ENCODE data around the gene GPR171.
A peak's percentile ranks its signal among the peaks of the same experiment; 100 is the strongest.
"Not testable (repeated sequence)": the region's sequence is repeated elsewhere in the genome, so short reads cannot be mapped to it uniquely, and the experiment has no call there.

The GPR171 gene, protein sequence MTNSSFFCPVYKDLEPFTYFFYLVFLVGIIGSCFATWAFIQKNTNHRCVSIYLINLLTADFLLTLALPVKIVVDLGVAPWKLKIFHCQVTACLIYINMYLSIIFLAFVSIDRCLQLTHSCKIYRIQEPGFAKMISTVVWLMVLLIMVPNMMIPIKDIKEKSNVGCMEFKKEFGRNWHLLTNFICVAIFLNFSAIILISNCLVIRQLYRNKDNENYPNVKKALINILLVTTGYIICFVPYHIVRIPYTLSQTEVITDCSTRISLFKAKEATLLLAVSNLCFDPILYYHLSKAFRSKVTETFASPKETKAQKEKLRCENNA

DNA sequence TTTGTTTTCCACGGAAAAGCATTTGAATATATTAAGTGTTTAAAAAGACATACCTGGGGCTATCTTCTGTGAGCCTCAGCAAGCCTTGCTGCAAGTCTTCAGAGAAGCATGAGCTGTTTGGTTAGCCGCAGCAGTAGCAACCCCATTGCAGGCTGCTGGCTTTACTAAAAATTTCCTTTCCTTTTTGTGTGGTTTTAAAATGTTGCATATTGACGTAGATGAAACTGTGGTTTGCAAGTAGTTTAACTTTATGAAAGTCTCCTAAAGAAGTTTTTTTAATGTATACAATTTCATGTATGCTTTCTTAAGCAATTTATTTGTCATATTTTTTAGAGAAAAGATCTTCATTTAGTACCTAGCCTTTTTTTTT, at the start of gene GPR171:
Gene GPR171 (minus strand): TSS at position 166 of the 370 bp plus-strand sequence. CDS start 3,830 bp downstream, outside the sequence.
- no peak for DNase-seq (ENCODE audit: low spot score)

DNA sequence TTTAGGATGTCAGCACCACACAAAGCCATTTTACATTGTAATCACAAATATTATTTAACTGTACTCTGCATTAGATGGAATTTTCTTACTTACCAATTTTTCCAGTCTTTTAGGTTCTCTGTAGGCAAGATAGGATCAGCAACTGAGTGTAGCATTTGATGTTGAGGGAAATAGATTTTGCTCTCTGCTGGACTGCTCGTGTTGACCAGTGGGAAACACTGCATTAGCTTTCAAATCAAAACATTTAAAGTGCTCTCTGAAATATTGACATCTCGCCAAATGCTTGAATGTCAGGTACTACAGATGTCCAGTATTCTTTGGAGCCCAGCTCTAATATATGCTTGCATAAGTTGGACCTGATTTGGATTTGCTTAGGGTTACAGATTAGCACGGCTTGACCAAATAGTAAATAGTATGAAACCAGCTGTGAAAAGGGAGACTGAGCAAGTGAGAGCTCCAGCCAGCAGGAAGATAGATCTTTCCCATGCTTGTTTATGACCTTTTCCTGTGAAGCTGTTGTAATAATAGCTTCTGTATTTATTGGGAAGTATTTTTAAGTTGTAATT, 45.8 kb upstream of the GPR171 start:
- no peak for DNase-seq (ENCODE audit: low spot score)

DNA sequence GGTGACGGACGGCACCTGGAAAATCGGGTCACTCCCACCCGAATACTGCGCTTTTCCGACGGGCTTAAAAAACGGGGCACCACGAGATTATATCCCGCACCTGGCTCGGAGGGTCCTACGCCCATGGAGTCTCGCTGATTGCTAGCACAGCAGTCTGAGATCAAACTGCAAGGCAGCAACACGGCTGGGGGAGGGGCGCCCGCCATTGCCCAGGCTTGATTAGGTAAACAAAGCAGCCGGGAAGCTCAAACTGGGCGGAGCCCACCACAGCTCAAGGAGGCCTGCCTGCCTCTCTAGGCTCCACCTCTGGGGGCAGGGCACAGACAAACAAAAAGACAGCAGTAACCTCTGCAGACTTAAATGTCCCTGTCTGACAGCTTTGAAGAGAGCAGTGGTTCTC, 39.0 kb upstream of the GPR171 start:
- not testable (repeated sequence) for DNase-seq (ENCODE audit: low spot score)

DNA sequence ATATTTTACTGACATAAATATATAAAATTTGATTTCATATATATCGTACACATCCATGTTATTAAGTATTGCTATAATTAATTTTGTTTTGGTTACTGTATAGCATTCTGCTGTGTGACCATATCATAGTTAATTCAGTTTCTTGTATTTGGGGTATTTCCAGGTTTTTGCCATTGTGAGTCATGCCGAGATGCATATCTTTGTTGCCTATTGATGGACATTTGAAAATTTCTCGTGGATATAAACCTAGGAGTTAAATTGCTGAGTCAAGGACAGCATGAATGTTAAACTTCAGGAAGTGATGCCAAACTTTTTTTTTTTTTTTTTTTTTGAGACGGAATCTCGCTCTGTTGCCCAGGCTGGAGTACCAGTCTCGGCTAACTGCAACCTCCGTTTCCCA, 33.7 kb upstream of the GPR171 start:
- no peak for DNase-seq (ENCODE audit: low spot score)

DNA sequence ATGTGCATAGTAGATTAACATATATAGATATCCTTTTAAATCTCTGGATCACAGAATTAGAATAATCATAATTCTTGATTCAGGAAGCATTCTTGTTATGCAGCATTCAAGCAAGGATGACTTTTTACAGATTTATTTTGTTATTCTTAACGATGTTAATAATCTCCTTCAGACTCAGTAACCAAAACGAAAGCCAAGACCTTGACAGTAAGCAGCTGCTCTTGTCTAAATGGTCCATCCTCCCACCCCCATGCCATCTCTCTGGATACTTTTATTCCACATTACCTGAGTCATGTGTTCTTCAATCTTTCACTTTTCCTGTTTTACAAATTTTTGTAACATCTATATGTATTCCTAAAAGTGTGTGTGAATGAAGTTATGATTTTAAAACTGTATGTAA, 33.3 kb upstream of the GPR171 start:
- DNase-seq (ENCODE audit: low spot score): no peak

DNA sequence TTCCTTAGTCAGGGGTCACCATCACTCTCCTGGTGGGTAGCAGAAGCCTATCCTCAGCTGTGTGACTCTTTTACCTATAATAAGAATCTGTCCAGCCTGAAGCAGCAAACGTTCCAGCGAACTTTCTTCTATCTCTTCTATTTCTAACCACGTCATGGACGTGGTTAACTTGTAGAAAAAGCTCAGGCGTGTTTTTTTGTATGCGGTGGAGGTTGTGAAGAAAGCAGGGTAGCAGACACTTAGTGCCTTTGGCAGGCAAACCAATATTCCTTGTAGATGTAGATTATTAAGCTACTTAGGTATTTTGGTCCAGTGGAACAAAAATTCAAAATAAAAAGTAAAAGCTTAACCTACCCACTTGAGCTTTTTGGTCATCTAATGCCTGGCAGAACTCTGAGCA, 31.8 kb upstream of the GPR171 start:
- no peak for DNase-seq (ENCODE audit: low spot score)

DNA sequence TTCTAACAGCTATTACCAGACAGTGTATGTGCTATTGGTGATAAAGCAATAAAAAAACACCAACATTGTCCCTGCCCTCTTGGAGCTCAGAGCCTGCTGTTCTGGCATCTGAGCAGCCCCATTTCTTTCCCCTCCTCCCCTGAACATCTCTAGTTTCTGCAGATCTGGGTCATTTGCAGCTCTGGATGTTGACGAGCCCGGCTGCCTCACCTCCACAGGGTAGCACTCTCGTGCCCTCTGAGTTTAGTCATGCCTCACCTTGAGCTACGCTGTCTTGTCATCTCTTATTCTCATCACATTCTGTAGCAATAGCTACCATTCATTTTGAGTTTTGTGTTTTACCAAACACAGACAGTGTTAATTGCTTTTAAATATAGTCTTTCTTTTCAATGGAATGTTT, 30.0 kb upstream of the GPR171 start:
- DNase-seq (ENCODE audit: low spot score): no peak

DNA sequence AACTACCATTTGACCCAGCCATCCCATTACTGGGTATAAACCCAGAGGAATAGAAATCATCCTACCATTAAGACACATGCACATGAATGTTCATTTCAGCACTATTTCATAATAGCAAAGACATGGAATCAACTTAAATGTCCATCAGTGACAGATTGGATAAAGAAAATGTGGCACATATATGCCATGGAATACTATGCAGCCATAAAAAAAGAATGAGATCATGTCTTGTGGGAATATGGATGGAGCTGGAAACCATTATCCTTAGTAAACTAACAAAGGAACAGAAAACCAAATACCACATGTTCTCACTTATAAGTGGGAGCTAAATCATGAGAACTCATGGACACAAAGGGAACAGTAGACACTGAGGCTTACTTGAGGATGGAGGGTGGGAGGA, 29.4 kb upstream of the GPR171 start:
- not testable (repeated sequence) for DNase-seq (ENCODE audit: low spot score)

DNA sequence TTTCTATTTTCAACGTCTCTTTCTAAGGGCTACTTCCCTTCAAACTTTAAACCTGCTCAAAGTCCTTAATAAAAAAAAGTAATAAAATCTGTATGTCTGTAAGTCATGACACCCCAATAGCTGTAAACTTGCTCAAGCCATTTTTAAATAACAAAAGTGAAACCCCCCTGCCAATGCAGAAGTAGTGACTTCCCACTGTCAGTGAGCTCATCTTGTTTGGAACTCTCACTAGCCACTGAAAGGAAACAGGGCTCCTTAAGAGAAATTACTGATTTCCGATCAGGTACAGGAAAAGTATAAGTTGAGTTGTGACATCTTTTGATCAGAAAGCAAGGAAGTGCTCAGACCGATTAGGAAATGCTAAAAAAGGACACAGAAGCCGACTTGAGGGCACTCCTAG, 27.6 kb upstream of the GPR171 start:
- DNase-seq (ENCODE audit: low spot score): no peak

DNA sequence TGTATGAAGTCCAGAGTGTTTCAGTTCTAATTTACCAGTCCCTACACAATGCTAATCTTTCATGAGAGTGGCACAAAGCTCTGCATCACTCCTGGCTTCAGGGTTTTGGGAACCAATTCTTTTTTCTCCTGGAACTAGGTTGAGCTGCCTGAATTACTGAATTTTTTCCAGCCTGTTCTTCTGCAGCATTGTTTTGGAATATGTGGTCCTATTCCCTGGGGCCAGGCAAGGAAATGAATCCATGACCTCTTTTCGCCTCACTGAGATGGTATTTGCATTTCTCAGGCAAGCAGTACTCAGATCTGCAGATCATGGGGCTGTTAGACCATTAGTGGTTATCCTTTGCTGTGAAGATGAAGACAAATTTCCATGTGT, 25.6 kb upstream of the GPR171 start:
- peak; percentile 73 for DNase-seq (ENCODE audit: low spot score)

DNA sequence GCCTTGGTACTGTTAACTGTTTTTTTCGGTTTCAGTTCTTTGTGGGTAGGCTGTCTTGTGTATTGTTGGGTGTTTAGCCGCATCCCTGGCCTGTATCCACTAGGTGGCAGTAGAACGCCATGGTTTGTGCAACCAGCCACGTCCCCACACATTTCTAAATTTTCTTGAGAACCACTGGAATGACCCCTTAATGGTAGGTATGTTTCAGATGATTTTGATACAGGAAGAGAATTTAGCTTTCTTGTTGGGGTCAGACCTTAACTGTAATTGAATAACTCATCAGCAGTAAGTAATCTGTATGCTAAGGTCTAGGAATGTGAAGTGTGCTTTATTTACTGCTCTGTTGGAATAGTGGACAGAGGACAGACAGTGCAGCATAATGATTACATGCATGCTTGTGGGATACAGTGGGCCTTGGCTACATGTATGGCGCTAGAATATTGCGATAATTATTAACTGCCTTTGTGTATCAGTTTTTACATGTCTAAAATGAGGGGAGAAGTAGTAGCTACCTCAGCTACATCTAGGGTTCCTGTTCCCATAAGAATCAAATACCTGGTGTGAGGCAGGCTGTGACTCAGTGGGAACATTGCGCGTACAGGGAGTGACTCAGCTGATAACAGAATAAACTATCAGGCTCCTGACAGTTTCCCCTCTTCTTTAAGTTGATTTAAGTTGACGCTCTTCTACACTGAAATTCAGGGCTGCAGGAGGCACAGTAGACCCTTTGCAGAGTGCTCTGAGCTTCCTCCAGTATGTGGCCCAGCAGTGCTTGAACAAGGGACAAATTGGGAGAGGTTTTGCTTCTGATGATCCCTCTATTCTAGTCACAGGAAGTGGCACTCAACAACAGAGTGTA, 25.0 kb upstream of the GPR171 start:
- peak; percentile 84 for DNase-seq (ENCODE audit: low spot score)

DNA sequence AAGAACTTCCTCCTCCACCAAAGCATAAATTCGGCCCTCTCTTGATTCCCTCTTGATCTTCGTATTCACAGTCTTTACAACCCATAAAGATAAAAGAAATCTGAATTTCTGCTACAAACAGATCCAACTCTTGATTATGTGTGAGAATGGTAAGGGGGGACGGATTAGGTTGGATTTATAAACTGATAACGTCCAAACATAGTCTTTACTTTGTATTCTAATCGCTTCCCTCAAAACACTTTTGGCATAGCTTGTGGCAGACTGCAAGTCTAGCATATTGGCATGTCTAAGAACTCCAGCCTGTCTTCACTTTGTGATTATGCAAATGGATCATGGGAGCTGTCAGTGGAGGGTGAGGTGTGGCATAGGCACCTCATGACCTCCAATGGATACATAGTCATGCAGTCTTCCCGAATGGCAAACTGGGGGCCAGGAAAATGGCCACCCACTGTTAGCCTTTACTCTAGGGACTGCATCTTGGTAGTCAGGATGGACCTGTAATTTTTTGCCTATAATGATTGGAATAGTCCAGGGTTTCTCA, 24.3 kb upstream of the GPR171 start:
- DNase-seq (ENCODE audit: low spot score): no peak

DNA sequence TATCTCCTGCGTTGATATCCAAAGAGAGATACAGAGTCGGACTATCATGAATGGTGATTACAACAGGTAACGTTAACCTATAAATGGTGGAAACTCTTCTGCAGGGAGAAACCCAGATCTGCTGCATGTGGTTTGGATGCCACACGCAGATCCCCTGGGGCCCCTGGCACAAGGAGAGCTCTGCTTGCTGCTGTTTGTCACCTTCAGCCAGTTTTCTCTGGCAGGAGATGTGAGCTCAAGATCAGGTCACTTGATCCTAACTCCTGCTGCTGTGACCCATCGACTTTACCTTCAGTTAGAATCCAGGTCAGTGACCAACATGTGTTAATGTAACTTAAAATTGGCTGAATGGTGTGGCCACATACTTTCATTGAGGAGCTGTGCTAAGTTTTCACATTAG, 23.8 kb upstream of the GPR171 start:
- no peak for DNase-seq (ENCODE audit: low spot score)

DNA sequence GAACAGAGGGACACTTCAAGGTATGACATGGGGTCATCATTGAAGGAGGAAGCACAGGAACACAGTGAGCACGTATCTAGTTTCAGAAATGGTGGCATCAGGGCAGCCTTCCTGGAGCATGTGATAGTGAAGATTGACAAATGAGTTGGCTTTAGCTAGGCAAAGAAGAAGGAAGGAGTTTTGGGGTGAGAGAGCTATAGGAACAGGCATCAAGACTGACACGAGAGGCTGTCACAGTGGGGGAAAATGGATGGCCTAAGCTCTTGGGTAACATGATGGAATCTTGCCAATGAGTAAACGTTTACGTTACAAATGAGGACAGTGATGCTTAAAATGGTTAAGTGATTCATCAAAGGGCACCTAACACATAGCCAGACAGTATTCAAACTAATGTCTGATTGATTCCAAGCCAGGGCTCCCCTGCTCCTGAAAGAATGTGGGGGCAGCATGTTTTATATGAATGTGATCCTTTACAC, 23.1 kb upstream of the GPR171 start:
- peak; percentile 34 for DNase-seq (ENCODE audit: low spot score)

DNA sequence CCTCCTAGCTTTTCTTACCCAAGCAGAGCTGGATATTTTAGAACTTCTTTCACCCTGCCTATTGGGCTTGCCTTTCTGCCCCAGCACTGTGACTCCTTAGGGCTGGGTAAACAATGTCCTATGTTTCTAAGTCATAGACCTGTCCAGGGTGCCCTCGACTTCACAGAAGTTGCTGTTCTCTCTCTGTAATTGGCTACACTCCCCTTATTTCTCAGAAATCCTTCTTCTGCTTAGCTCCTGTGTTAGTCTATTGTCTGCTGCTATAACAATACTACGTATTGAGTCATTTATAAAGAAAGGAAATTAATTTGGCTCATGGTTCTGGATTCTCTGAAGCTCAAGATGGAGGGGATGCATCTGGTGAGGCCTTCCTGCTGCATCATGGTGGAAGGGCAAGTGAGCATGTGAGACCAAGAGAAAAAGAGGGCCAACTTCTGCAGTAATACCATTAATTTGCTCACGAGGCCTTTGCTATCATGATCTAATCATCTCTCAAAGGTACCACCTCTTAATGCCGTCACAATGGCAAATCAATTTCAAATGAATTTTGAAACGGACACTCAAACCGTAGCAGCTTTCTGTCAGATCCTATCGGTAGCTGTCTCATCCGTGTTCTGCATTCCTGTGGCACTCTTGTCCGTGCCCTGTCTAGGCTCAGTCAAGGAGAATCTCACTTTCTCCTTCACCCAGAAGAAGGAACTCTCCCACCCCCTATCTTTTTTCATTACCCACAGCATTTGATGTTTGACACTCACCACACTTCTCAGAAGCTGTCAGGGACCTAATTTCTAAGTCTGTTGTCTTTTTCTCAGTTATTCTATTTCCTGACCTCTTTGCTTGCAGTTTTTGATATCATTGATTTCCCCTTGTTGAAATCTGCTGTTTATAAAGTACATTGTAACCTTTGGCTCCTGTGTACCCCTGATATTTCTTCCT, 22.3 kb upstream of the GPR171 start:
- DNase-seq (ENCODE audit: low spot score): no peak

DNA sequence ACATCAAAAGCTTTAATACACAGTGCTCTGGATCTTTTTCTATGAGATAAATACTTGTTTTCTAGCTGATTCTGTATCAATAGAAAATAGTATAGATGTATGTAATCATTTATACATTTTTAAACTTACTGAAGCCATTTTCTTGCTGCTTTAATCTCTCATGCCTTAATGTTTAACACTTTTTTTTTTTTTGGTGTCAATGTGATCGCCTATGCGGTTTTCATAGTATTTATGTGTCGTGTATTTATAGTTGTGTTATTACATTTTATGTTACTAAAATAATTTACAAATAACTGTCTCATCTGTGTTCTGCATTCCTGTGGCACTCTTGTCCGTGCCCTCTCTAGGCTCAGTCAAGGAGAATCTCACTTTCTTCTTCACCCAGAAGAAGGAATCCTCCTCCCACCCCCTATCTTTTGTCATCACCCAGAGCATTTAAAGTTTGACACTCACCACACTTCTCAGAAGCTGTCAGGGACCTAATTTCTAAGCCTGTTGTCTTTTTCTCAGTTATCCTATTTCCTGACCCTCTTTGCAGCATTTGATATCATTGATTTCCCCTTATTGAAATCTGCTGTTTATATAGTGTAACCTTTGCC, 21.4 kb upstream of the GPR171 start:
- no peak for DNase-seq (ENCODE audit: low spot score)

DNA sequence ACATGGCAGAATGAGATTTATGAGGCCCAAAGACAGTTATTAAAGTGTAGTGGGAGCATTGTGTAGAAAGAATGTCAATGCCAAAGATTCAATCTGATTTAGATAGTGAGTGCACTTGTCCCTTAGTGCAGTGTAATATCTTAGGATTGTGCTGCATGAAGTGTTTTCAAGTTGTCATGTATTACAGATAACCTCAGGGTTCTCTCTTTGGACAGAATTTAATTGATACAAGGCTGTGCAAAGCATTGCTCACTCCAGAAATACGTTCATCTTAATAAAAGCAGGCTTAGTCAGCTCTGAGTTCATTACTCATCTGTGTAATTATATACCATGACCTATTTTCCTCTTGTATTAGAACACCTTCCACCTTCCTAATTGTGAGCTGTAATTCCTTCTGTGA, 16.0 kb upstream of the GPR171 start:
- DNase-seq (ENCODE audit: low spot score): peak; percentile 61

DNA sequence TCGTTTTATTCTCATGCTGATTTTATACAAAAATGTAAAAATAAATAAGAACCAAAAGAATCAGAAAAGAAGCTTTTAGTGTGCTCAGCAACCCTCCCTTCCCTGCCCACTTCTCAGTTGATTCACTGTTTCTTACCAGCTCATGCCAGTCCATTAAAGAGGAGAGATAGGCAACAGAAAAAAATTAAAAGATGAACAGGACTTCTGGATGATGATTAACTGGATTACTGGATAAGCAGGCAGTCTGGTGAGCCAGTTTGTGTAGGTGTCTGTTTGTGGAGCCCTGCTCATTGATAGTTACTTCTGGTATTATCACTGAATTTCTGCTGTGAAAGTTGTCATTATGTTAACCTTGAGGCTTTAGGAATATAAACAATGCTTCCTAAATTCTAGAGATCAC, 15.1 kb upstream of the GPR171 start:
- no peak for DNase-seq (ENCODE audit: low spot score)

DNA sequence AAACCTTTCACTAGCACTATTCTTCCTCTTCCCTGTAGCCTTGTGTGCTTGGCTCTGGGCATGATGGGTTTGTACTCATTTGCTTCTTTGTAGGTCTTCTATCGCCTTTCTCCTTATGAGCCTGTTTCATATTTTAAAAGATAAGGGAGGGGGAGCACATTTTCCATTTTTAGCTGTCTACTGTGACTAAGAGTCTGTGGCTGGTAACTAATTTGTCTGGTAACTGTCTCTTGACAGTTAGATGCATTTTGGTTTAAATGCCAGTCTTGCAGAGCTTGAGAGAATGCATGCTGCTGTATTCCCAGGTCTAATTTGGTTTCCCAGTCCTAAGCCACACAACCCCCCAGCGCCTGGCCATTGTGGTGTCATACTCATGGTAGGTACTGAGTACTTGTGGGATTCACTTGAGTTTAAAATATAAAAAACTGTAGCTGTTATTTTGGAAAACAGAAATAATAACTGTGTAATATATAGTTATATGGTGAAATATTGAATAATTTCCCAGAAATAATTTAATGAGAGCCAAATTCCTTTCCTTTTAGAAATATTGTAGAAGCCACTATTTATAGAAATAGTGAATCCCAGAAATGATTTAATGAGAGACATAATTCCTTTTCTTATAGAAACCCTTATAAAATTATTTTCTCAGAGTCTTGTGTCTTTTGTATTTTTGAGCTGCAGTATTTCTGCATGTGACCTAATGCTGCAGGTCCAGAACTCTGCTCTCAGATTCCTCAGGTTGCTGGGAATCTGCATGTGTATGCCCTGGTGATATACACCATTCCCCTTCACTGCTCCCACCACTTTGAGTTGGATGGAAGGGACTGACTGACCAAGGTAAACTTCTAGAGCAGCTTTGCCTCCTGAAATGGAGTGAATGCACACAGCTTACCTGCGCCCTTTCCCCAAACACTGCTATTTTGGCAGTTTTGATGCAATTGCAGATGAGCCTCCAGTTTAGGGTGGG, 13.9 kb upstream of the GPR171 start:
- peak; percentile 31 for DNase-seq (ENCODE audit: low spot score)

DNA sequence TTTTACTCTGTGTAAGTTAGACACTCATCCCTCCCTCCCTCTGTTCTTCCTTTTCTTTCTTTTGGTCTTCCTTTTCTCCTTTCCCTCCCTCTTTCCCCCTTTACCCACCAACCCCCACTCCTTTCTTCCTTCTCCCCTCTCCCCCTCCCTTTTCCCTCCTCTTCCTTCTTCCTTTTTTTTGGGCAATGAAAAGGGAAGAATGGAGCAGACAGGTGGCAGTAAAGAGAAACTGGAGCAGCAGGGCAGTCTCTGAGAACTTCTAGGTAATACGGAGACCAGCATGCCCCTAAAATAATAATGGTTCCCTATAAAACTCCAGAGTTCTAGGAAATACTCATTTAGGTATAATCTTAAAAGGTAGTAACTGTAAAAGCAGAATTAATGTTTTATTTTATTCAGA, 11.4 kb upstream of the GPR171 start:
- DNase-seq (ENCODE audit: low spot score): no peak
